Fibroblast of skin of left biceps (primary cell): ENCODE results near the gene HIC2.
"Not testable (repeated sequence)": the region's sequence is repeated elsewhere in the genome, so short reads cannot be mapped to it uniquely, and the experiment has no call there.

Experiments
- DNase-seq, 2 experiments: peaks; one replicate each; pipeline ENCODE4 v3.0.0-alpha.2; 2013; ENCODE audit warnings: low read depth in 2 of 2

Gene HIC2

GRCh38 chr22:21435998-21436810 lies 19.0 kb downstream of the HIC2 start:
- not testable (repeated sequence) for DNase-seq

GRCh38 chr22:21438013-21438412 lies 20.8 kb downstream of the HIC2 start:
- not testable (repeated sequence) for DNase-seq

- not testable (repeated sequence) for DNase-seq
Measured at GRCh38 chr22:21440018-21440636, 23.0 kb downstream of the HIC2 start.

GRCh38 chr22:21440676-21441075 lies 23.5 kb downstream of the HIC2 start:
- DNase-seq = not testable (repeated sequence)

GRCh38 chr22:21441170-21441569 lies 24.0 kb downstream of the HIC2 start:
- not testable (repeated sequence) for DNase-seq

- DNase-seq = not testable (repeated sequence)
Measured at GRCh38 chr22:21442123-21442522, 25.0 kb downstream of the HIC2 start.

- not testable (repeated sequence) for DNase-seq
Measured at GRCh38 chr22:21442646-21443045, 25.5 kb downstream of the HIC2 start.

GRCh38 chr22:21443057-21443734 lies 26.0 kb downstream of the HIC2 start:
- no peak for DNase-seq

GRCh38 chr22:21443735-21444421 lies 26.7 kb downstream of the HIC2 start:
- no peak for DNase-seq

GRCh38 chr22:21444701-21445436 lies 27.7 kb downstream of the HIC2 start:
- no peak for DNase-seq

GRCh38 chr22:21445437-21446127 lies 28.4 kb downstream of the HIC2 start:
- DNase-seq = no peak

- DNase-seq = no peak
Measured at GRCh38 chr22:21446128-21446826, 29.1 kb downstream of the HIC2 start.

GRCh38 chr22:21446827-21447690 lies 29.9 kb downstream of the HIC2 start:
- DNase-seq = no peak

- DNase-seq = no peak
Measured at GRCh38 chr22:21447694-21448402, 30.7 kb downstream of the HIC2 start.

GRCh38 chr22:21448627-21449416 lies 31.7 kb downstream of the HIC2 start:
- no peak for DNase-seq

- DNase-seq = no peak
Measured at GRCh38 chr22:21449531-21450319, 32.6 kb downstream of the HIC2 start.

GRCh38 chr22:21450320-21450831 lies 33.2 kb downstream of the HIC2 start:
- DNase-seq = no peak
